ENCODE data around the gene SPACA7.
"Not testable (repeated sequence)": the region's sequence is repeated elsewhere in the genome, so short reads cannot be mapped to it uniquely, and the experiment has no call there.

GRCh38 chr13:112395941-112396340 lies 19.8 kb downstream of the SPACA7 start:
- not testable (repeated sequence) for TF ChIP-seq CTCF (CRISPR knock-in tag; IDR thresholded peaks at IDR 0.05); MAZ (IDR thresholded peaks at IDR 0.05; ENCODE audit: borderline replicate concordance, low read depth, low read length); MAZ (CRISPR knock-in tag; IDR thresholded peaks at IDR 0.05; ENCODE audit: low read depth); ZNF142 (CRISPR knock-in tag; IDR thresholded peaks at IDR 0.05); NFAT5 (CRISPR knock-in tag; IDR thresholded peaks at IDR 0.05); KLF6 (CRISPR knock-in tag; IDR thresholded peaks at IDR 0.05); POLR2A (IDR thresholded peaks at IDR 0.05; ENCODE audit: insufficient read depth in 1 of 2, low read depth in 2 of 2, low read length in 2 of 2); NR2C2 (CRISPR knock-in tag; IDR thresholded peaks at IDR 0.05; ENCODE audit: borderline replicate concordance); NCOA1 (CRISPR knock-in tag; IDR thresholded peaks at IDR 0.05); HNRNPLL (IDR thresholded peaks at IDR 0.05; ENCODE audit: low read depth, low read length, poor library complexity, severe bottlenecking); TP53 (CRISPR knock-in tag; conservative IDR thresholded peaks at IDR 0.05); THRA (CRISPR knock-in tag; IDR thresholded peaks at IDR 0.05; ENCODE audit: borderline replicate concordance); REPIN1 (CRISPR knock-in tag; IDR thresholded peaks at IDR 0.05; ENCODE audit: borderline replicate concordance, low read depth); MYC (CRISPR knock-in tag; IDR thresholded peaks at IDR 0.05; ENCODE audit: borderline replicate concordance); ZBTB2 (CRISPR knock-in tag; IDR thresholded peaks at IDR 0.05; ENCODE audit: low read depth)

Measured in HepG2 (cell line).